Sigmoid colon (tissue), 4 donors: Measurements from ENCODE around the gene OR2A42.

ENCODE experiments used
- EP300 ChIP-seq, 4 donors: sonication (generic); formaldehyde crosslinking; IDR thresholded peaks; one replicate each; pipeline ENCODE4 v1.6.1; 2017; ENCODE audit warnings: antibody characterized with exemption in 4 of 4
- POLR2A ChIP-seq, 2 donors: fragments of 450-650 bp; IDR thresholded peaks; one replicate each; pipeline ENCODE4 v1.6.1; 2016; ENCODE audit warnings: antibody characterized with exemption in 2 of 2, mild to moderate bottlenecking in 2 of 2, moderate library complexity in 2 of 2
- POLR2AphosphoS5 ChIP-seq, 4 donors: sonication (generic); formaldehyde crosslinking; IDR thresholded peaks; one replicate each; pipeline ENCODE4 v1.6.1; 2017; ENCODE audit warnings: antibody characterized with exemption in 4 of 4
- TF ChIP-seq, protein P1 (sequence below), 4 experiments: fragments of 450-650 bp in 3 of 4; fragments of 200-600 bp in 1 of 4; IDR thresholded peaks; one replicate each; pipeline ENCODE4 v1.5.1; 2016 to 2019; ENCODE audit warnings: antibody characterized with exemption in 4 of 4, mild to moderate bottlenecking in 3 of 4, moderate library complexity in 2 of 4

GRCh38 chr7:144255471-144255897 is 16.1 kb upstream of the OR2A42 start:
- TF ChIP-seq, protein P1, sequence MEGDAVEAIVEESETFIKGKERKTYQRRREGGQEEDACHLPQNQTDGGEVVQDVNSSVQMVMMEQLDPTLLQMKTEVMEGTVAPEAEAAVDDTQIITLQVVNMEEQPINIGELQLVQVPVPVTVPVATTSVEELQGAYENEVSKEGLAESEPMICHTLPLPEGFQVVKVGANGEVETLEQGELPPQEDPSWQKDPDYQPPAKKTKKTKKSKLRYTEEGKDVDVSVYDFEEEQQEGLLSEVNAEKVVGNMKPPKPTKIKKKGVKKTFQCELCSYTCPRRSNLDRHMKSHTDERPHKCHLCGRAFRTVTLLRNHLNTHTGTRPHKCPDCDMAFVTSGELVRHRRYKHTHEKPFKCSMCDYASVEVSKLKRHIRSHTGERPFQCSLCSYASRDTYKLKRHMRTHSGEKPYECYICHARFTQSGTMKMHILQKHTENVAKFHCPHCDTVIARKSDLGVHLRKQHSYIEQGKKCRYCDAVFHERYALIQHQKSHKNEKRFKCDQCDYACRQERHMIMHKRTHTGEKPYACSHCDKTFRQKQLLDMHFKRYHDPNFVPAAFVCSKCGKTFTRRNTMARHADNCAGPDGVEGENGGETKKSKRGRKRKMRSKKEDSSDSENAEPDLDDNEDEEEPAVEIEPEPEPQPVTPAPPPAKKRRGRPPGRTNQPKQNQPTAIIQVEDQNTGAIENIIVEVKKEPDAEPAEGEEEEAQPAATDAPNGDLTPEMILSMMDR (IDR thresholded peaks at IDR 0.05), result no peak
- no peak for TF ChIP-seq POLR2AphosphoS5 (IDR thresholded peaks at IDR 0.05)
- TF ChIP-seq POLR2A (IDR thresholded peaks at IDR 0.05), result no peak
- TF ChIP-seq EP300 (IDR thresholded peaks at IDR 0.05), result no peak
